Measurements from ENCODE around the gene TBX20.

- TF ChIP-seq CTCF (IDR thresholded peaks at IDR 0.05) (no peak), ZFX (IDR thresholded peaks at IDR 0.05; ENCODE audit: borderline replicate concordance) (no peak)
These were observed 12.0 kb downstream of the TBX20 start for GRCh38 chr7:35241884-35242283.

Data from 22Rv1 (cell line).